Stimulated activated CD8-positive, alpha-beta memory T cell treated with anti-CD3 and anti-CD28 coated beads, Interleukin-12 subunit alpha, Interleukin-12 subunit beta, amount 100 ng/mL, for 24 hours (primary cell): ENCODE data around the gene GOLT1A.

Experiments used
- DNase-seq: peaks from one replicate; pipeline ENCODE4 v3.0.0-alpha.2; 2020; ENCODE audit errors: extremely low read depth

GOLT1A gene

DNA sequence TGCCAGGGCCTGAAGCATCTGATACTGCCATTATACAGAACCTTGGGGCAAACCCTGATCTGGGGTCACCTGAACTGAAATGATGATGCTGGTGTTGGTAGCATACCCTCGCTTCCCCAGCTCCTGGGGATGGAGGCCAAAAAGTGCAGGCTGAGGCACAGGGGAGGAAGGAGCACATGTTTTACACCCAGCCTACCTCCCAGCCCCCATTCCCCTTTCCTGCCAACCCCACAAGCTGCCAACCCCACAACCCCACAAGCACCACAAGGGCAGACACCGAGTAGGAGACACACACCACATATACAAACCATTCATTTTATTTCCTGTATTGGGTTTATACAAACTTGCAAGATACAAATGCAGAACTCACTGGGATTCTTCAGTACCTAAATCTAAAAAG is 4.8 kb upstream of the GOLT1A start:
- DNase-seq = no peak

- DNase-seq = no peak
Measured at GRCh38 chr1:204217648-204218000, 3.8 kb upstream of the GOLT1A start.

GRCh38 chr1:204216880-204217647 is 3.3 kb upstream of the GOLT1A start:
- DNase-seq = no peak

DNA sequence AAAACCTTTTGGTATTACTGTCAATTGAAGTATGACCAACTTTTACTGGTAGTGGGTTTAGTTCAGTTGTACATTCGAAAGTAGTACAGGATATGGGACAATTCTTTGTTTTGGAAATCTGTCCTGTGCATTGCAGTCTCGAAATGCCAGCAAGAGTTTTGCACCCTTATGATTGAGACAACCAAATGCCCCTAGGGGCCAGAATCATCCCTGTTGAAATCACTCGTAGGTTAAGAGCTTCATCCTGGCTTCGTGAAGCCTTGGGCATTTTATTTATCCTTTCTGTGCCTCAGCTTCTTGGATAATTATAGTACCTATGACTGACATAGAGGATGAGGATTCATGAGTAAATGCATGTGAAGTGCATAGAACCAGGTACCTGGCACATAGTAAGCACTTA is 2.4 kb upstream of the GOLT1A start:
- no peak for DNase-seq

DNA sequence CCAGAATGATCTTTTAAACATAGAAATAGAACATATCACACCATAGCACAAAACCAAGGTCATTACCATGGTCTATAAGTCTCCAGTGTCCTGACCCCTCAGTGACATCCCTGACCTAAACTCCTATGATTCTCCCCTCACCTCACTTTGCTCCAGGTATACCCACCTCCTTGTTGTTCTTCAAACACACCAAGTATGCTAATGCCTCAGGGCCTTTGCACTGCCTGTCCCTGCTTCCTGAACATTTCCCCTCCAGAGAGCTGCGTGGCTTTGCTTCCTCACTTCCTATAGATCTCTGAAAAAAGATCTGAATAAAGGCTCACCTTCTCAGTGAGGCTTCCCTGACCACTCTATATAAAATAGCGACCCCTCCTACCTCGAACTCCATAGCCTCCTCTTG is 1.1 kb downstream of the GOLT1A start:
- no peak for DNase-seq

GRCh38 chr1:204211046-204211445 is 2.7 kb downstream of the GOLT1A start:
- DNase-seq = no peak

DNA sequence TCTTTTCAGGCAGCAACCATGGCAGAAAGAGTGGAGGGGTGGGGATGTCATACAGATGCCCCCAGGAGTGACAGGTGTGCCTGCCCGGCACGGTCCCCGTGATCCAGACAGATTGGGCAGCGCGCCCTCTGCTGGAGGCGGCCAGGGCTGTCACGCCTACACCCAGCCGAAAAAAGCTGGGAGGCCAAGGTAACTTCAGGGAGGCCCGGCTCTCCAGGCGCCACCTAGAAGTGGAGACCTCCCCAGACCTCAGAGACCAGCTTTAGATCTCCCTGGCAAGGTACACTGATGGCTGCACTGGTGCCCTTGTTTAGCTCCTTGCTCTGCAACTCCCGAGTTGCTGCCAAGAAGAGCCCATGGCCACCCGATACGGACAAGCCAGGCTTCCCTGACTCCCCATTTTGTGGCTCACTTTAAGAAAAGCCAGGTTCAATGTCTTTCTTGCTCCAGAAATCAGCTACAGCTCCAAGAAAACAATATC is 6.6 kb downstream of the GOLT1A start:
- peak; percentile 36 for DNase-seq

- no peak for DNase-seq
Measured at GRCh38 chr1:204206121-204206520, 7.7 kb downstream of the GOLT1A start.

DNA sequence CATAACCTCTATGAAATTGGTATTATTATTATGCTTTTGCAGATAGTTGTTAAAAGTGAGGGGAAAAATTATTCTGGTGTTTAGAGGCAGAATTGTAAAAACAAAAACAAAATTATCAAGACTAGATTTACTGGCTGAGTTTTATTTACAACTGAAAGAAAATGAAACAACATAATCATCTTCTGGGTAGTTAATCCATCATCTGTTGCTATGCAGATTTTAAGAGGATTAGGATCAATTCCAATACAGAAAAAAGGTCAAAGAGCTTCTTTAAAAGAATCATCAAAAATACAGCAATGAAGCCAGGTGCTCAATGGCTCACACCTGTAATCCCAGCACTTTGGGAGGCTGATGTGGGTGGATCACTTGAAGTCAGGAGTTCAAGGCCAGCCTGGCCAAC is 8.3 kb downstream of the GOLT1A start:
- DNase-seq = no peak

- DNase-seq = no peak
Measured at GRCh38 chr1:204204944-204205343, 8.8 kb downstream of the GOLT1A start.

GRCh38 chr1:204203206-204203767 is 10.5 kb downstream of the GOLT1A start:
- DNase-seq = no peak

GRCh38 chr1:204202481-204202880 is 11.3 kb downstream of the GOLT1A start:
- DNase-seq = no peak

DNA sequence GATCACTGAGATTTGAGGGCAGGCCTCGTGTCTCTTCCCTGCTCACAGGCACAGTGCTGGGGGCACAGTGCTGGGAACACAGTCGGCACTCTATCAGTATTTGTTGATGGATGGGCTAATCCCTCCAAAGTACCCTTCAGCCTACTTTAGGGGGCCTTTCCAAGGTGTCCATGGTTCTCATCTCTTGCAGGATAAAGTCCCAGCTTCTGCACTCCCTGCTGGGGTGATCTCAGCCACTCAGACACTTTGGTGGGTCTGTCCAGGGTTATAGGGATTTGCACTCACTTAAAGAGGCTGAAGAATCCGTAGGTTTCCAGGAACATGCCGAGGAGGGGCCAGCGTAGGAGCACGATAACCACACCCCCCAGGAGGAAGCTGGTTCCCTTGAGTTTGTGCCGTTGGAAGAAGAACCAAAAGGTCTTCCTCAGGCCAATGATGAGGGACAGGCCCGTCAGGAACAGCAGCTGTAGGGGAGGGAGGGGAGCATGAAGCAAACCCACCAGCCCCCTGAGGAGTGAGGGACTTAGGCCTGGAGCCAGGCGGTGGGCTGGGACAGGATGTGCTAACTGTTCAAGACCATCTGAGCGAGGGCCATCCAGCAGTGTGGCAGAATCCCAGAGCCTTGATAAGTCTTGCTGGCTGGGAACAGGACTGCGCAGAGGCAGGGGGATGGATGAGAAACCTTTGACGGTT is 12.3 kb downstream of the GOLT1A start:
- no peak for DNase-seq

DNA sequence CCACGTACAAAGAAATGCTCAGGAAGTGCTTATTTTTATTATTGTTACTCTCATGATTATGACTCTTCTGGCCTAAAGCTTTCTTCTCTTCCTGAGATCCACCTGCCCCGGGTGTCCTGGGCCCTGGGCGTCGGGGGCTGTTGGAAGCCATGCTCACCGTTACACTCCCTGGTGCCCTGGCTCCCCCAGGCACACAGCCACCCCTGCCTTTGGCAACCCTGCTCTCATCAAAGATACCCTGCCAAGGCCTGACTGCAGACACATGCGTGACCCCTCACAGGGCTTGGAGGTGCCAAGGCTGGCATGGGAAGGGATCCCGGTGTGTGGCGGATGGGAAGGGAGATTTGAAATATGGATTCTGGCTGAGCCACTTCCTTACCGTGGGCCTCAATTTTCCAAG is 14.2 kb downstream of the GOLT1A start:
- DNase-seq = no peak

DNA sequence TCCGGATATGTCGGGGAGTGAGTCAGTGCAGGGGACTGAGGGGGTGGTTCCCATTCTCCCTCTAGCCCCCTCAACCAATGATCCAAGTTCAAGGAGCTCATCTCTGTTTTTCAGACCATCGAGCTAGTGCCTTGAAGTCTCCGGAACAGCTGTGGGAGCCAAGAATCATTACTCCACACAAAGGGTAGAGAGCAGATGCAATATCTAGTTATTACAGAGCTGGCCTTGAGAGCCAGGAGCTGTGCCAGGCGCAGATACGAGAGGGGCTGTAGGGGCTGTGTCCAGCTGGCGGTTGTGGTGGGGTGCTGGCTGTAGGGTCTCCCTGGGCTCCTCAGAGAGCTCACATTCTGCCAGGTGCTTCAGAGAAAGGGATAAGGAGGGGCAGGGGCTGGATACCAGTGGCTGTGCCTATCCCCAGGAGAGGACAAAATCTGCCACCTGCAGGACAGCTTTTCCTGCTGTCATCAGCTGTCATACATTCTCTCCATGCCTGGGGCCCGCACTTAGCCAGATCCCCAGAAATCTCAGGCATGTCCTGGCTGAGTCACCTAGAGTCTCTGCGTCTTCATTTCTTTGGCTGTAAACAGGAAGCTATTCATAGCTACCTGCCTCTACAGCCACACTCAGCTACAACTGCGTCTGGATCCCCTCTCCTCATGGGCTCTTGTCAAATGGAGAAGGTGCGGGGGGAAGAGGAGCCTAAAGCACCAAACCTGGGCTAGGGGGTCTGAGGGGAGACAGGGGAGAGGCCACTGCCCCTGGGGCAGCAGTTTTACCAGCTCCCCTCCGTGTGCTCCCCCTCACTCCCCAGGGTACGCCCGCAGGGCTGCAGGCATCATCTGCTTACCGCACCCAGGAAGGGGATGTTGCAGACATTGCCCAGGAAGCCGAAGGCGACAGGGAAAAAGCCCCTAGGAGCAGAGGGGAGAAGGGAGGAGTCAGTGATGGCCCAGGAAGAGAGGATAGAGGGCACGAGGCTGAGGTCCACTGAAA is 15.1 kb downstream of the GOLT1A start:
- no peak for DNase-seq

DNA sequence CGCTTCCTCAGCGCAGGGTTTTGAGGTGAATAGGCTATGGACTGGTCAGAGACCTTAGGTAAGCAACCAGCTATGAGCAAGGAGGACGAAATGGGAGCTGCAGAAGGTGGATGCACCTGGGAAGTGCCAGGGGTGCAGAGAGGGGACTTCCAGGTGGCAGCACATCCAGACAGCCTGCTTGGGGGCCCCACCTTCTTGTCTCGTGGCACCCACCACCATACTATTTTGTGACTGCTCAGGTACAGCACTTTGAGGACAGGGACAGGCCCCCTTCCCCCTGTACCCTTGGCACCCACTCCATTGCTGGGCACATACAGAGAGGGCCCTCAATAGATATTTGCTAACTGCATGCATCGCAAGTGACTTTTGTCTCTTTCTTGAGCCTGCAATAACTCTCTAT is 16.7 kb downstream of the GOLT1A start:
- DNase-seq = no peak

DNA sequence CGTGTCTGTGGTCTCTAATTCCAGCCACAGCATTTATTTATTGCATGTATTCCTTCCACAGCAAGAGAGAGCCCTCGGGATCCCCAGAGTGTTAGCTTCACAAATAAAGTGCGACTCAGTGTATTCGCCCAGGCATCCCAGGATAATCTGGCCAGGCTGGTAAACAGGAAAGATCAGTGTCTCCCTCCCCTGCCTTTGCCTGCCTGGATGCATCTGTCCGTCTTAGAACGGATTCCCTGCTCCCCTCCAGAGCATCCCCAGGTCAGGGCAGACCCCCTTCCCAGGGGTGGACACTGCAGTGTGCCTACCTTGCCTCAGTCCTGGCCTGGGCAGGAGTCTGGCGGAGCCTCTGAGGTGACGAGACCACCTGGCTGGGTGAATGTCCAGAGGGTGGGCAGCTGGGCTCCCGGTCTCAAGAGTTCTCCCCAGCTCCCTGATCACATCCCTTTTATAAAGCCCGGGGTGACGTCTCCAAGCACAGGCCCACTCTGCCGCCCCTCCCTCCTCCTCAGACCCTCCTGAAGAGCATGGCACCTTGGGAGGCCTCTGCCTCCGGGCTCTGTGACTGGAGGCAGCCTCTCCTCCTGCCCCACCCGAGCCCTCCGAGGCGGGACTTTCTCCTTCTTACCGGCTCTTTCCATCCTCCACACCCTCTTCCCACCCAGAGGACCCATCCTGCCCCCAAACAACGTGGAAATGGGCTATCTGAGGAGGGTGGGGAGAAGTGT is 17.6 kb downstream of the GOLT1A start, which contains the start of gene KISS1:
Gene KISS1 (minus strand): TSS at position 424 of the 728 bp plus-strand sequence. CDS start 3,615 bp downstream, outside the sequence.
- no peak for DNase-seq

DNA sequence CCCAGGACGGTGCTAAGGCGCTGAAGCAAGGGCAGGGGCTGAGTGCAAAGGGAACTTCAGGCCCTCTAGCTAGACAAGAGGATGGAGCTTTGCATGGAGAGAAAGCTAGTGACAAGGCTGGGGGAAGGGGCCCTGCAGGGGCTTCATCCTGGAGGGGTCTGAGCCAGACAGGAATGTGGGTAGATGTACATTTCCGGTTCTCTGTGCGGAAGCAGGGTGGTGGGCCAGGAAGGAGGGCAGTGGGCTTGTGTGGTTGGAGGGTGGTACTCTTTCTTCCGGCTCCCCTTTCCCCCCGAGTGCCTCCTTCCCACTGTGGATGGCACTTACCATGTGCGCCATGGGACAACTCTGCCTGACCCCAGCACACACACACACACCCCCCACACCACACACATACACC is 19.0 kb downstream of the GOLT1A start:
- DNase-seq = no peak

- DNase-seq = no peak
Measured at GRCh38 chr1:204194080-204194479, 19.7 kb downstream of the GOLT1A start.

GRCh38 chr1:204192589-204193352 is 21.0 kb downstream of the GOLT1A start:
- no peak for DNase-seq
